IPS-18c (cell line): ENCODE results near the gene ATF7.
A peak's percentile ranks its signal among the peaks of the same experiment; 100 is the strongest.
"Not testable (repeated sequence)": the region's sequence is repeated elsewhere in the genome, so short reads cannot be mapped to it uniquely, and the experiment has no call there.

Experiments
- H3K4me3 ChIP-seq: 2 replicates; pipeline ENCODE4 v1.7.0; 2013; ENCODE audit warnings: low read depth, mild to moderate bottlenecking, low read length, moderate library complexity; ENCODE audit not compliant: insufficient read depth
- H3K9me3 ChIP-seq: one replicate; pipeline ENCODE4 v1.6.1; 2013; ENCODE audit warnings: mild to moderate bottlenecking, low read length, moderate library complexity; ENCODE audit not compliant: control insufficient read depth, insufficient read depth

ATF7 gene

GRCh38 chr12:53625946-53626701, at the start of gene ATF7:
ATF7 (minus strand) TSS chr12:53626382; CDS start chr12:53601000, 25,382 bp downstream.
- no peaks in the 10 kb centered on the region for H3K9me3 ChIP-seq
- peak within 1 kb of the TSS; percentile 67 for H3K4me3 ChIP-seq

- H3K9me3 ChIP-seq = no peaks in the 10 kb centered on the region
- H3K4me3 ChIP-seq = peak overlapping the region; percentile 75
Observed at GRCh38 chr12:53674977-53675700, 49.0 kb upstream of the ATF7 start.

GRCh38 chr12:53670971-53671370, 44.8 kb upstream of the ATF7 start:
- no peak overlapping the region for H3K4me3 ChIP-seq

GRCh38 chr12:53670308-53670707, 44.1 kb upstream of the ATF7 start:
- Histone ChIP-seq H3K4me3 (no peak overlapping the region), H3K9me3 (no peaks in the 10 kb centered on the region)

More at GRCh38 chr12:53670971-53671370, 44.8 kb upstream of the ATF7 start:
- no peaks in the 10 kb centered on the region for H3K9me3 ChIP-seq

GRCh38 chr12:53667080-53667479, 40.9 kb upstream of the ATF7 start:
- H3K9me3 ChIP-seq = no peaks in the 10 kb centered on the region
- no peak overlapping the region for H3K4me3 ChIP-seq

GRCh38 chr12:53664936-53665335, 38.8 kb upstream of the ATF7 start:
- Histone ChIP-seq H3K9me3 (no peaks in the 10 kb centered on the region), H3K4me3 (no peak overlapping the region)

- Histone ChIP-seq H3K4me3 (no peak overlapping the region), H3K9me3 (no peaks in the 10 kb centered on the region)
Observed at GRCh38 chr12:53664191-53664590, 38.0 kb upstream of the ATF7 start.

GRCh38 chr12:53660041-53660440, 33.9 kb upstream of the ATF7 start:
- H3K9me3 ChIP-seq = no peaks in the 10 kb centered on the region

GRCh38 chr12:53659571-53659981, 33.4 kb upstream of the ATF7 start:
- Histone ChIP-seq H3K4me3 (no peak overlapping the region), H3K9me3 (no peaks in the 10 kb centered on the region)

More at GRCh38 chr12:53660041-53660440, 33.9 kb upstream of the ATF7 start:
- H3K4me3 ChIP-seq = no peak overlapping the region

GRCh38 chr12:53659011-53659551, 32.9 kb upstream of the ATF7 start:
- Histone ChIP-seq H3K4me3 (no peak overlapping the region), H3K9me3 (no peaks in the 10 kb centered on the region)

GRCh38 chr12:53657041-53657440, 30.9 kb upstream of the ATF7 start:
- H3K9me3 ChIP-seq = no peaks in the 10 kb centered on the region
- H3K4me3 ChIP-seq = no peak overlapping the region

- no peaks in the 10 kb centered on the region for H3K9me3 ChIP-seq
- no peak overlapping the region for H3K4me3 ChIP-seq
Observed at GRCh38 chr12:53653595-53653994, 27.4 kb upstream of the ATF7 start.

- Histone ChIP-seq H3K4me3 (no peak overlapping the region), H3K9me3 (no peaks in the 10 kb centered on the region)
Observed at GRCh38 chr12:53652366-53652765, 26.2 kb upstream of the ATF7 start.

- Histone ChIP-seq H3K9me3 (no peaks in the 10 kb centered on the region), H3K4me3 (no peak overlapping the region)
Observed at GRCh38 chr12:53651737-53652136, 25.6 kb upstream of the ATF7 start.

- H3K9me3 ChIP-seq, H3K4me3 ChIP-seq: not testable (repeated sequence)
Observed at GRCh38 chr12:53646300-53646699, 20.1 kb upstream of the ATF7 start.

- H3K9me3 ChIP-seq = no peaks in the 10 kb centered on the region
- no peak overlapping the region for H3K4me3 ChIP-seq
Observed at GRCh38 chr12:53645165-53645564, 19.0 kb upstream of the ATF7 start.

- Histone ChIP-seq H3K9me3 (no peaks in the 10 kb centered on the region), H3K4me3 (no peak overlapping the region)
Observed at GRCh38 chr12:53644133-53644532, 18.0 kb upstream of the ATF7 start.
